LNCaP clone FGC (cell line): Measurements from ENCODE around the gene CD28.

Experiments used
- DNase-seq: peaks from one replicate; pipeline ENCODE4 v3.0.0-alpha.2; 2011; ENCODE audit warnings: low read depth
- H3K4me3 ChIP-seq: 2 replicates; pipeline ENCODE4 v1.5.1; 2011; ENCODE audit warnings: mild to moderate bottlenecking, low read depth, low read length, control low read depth
- CTCF ChIP-seq: IDR thresholded peaks from 2 replicates; pipeline ENCODE4 v1.5.1; 2012; ENCODE audit warnings: mild to moderate bottlenecking; ENCODE audit not compliant: control insufficient read depth, insufficient read depth; ENCODE audit errors: extremely low read depth

Gene CD28

GRCh38 chr2:203675086-203675485 lies 31.4 kb upstream of the CD28 start:
- TF ChIP-seq CTCF, result no peak
- H3K4me3 ChIP-seq, result no peak overlapping the region
- no peak for DNase-seq

- no peak for DNase-seq
- TF ChIP-seq CTCF, result no peak
- H3K4me3 ChIP-seq, result no peak overlapping the region
Measured at GRCh38 chr2:203678971-203679370, 27.5 kb upstream of the CD28 start.

- no peak for DNase-seq
- no peak for TF ChIP-seq CTCF
Measured at GRCh38 chr2:203679401-203679800, 27.0 kb upstream of the CD28 start.

GRCh38 chr2:203681978-203682377 lies 24.5 kb upstream of the CD28 start:
- no peak for TF ChIP-seq CTCF
- DNase-seq, result no peak
- no peak overlapping the region for H3K4me3 ChIP-seq

More at GRCh38 chr2:203679401-203679800, 27.0 kb upstream of the CD28 start:
- H3K4me3 ChIP-seq, result no peak overlapping the region

DNA sequence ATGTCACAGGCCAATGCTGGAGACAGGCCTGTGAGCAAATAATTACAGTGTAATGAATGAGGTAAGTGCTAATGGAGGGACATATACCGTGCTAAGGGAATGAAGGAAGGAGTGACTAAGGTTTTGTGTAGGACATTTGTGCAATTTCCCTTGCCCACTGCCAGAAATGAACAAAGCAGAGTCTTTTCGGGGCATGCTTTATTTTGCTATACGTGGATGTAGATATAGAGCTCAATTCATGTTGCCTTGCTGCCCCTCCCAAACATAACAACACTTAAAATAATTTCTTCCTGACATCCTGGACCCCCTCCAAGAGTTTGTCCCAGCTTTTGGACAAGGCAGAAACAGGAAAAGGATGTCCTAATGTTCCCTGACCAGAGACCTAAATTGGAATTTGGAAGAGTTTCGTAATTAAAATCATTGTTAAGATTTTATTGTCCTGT lies 23.7 kb upstream of the CD28 start:
- TF ChIP-seq CTCF, result no peak
- DNase-seq, result no peak
- no peak overlapping the region for H3K4me3 ChIP-seq

DNA sequence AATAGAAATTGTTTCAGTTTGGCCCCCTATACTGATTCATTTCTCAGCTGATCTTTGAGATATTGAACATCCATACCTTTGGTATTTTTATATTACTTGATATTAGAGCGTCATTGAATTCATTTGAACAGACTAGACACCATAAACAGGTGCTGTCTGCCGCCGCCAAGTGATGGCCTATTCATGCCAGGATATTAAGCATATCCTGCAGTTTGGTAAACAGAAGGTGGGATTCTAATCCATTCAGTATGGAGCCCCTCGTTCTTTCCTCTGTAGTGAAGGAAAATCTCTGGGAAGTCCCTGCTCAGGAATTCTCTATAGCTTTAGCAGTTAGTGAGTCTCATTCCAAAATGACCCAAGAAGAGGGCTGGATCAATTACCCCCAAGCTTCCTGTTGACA lies 23.0 kb upstream of the CD28 start:
- DNase-seq, result no peak
- no peak for TF ChIP-seq CTCF
- H3K4me3 ChIP-seq, result no peak overlapping the region

DNA sequence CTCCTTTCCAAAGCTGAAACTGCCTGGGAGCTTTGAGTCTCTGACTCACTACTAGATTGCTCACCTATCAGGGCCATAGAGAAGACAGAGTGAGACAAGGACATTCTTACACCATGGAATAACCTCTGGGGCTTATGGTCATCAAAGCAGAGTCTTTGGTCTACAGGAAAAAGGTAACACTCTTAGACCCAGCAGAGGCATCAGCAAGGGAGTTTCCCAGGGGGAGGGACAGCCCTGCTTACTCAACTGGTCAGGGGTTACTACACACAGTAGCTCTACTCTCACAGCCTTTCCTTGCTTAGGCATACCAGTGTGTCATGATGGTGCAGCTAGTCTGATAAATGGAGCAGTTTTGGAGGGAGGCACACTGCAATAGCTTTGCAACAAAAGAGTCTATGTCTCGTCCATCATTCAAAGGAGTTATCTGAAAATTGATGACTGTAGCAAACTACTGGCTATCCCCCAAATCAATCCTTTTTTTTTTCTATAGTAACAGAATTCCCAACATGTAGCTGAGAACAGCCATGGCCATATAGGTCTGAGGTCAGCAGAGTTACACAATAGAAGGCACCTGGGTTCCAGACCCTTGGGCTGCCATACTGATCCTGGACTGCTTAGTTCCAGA lies 22.4 kb upstream of the CD28 start:
- DNase-seq, result no peak
- H3K4me3 ChIP-seq, result no peak overlapping the region
- TF ChIP-seq CTCF, result no peak
